ENCODE results near the gene ITPKA.

Gene ITPKA

DNA sequence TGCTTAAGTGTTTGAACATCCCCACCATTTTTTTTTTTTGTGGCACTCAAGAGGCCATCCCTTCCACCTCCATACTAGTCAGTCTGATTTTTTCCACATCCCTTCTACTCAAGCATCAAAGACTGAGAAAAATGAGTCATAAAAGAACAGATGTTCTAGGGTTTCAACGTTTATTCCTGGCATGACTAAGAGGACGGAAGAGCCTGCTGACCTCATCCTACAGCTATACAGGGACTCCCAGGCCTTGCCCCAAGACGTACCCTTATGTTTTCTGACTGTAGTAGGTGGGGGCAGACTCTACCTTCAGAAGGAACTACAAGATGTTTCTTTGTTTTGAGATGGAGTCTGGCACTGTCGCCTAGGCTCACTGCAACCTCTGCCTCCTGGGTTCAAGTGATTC lies 3.3 kb upstream of the ITPKA start:
- DNase-seq (ENCODE audit: low spot score) = peak; percentile 89

DNA sequence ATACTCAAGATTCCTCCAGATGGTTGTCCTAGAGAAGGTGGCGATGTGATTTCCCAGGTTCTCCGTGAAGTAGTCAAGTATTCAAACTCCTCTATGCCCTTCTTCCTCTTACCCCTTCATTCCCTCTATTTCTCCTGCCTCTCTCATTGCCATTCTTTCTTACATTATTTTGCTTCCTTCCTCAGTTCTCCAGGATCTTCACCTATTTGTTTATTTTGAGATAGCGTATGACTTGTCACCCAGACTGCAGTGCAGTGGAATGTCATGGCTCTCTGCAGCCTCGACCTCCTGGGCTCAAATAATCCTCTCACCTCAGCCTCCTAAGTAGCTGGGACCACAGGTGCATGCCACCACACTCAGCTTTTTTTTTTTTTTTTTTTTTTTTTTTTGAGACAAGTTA lies 1.8 kb upstream of the ITPKA start:
- DNase-seq (ENCODE audit: low spot score) = no peak

DNA sequence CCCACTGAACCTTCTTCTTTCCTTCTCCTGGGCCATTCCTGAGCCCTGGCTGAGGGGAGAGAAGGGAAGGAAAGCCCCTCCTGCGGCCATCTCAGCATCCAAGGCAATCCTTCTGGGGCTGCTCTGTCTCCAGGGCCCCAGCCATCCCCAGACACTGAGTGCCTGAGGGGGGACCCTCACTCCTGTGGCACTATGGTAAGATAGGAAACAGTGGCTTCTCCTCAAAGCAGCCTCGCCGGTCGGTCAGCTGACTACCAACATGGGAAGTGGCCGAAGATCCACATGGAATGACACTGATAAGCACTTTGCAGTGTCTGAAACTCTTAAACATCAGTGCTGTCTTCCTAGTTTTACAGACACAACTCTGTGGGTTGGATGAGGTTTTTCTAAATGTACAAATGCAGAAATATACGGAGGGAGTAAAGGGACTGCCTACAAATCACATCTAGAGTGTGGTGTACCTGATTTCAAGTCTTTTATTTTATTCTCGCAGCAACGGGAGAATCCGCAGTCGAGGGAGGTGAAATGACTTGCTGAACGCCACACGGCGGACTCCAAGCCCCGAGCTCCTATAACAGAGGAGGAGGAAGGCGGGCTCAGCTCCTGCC lies 973 bp upstream of the ITPKA start:
- DNase-seq (ENCODE audit: low spot score) = no peak

DNA sequence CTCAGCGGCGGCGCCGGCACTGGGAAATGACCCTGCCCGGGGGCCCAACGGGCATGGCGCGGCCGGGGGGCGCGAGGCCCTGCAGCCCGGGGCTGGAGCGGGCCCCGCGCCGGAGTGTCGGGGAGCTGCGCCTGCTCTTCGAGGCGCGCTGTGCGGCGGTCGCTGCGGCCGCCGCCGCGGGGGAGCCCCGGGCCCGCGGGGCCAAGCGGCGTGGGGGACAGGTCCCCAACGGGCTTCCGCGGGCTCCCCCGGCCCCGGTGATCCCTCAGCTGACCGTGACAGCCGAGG lies 172 bp downstream of the ITPKA start:
- no peak for DNase-seq (ENCODE audit: low spot score)

DNA sequence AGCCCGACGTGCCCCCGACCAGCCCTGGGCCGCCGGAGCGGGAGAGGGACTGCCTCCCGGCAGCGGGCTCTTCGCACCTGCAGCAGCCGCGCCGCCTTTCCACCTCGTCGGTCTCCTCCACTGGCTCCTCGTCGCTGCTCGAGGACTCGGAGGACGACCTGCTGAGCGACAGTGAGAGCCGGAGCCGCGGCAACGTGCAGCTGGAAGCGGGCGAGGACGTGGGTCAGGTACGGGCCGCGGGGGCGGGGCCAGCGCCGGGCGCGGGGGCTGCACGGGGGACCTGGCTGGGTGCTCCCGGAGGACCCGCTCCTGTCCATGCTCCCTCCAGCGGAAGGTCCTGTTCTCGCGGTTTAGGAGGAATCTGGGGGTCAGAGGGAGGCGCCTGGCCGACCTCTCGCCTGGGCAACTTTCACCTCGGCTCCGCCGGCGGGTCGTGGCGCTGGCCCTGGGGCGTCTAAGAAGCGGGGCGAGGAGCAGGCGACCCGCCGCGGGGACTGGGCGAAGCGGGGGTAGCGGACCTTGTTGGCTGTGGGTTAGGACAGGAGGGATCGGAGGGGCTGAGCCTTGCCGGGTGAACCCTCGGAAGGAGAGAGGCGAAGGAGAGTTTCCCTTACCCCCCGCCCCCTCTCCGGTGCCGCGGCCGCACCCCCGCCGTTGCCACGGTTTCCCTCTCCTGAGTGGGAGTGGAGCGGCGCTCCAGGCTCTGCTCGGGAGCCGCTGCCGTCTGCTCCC lies 682 bp downstream of the ITPKA start:
- DNase-seq (ENCODE audit: low spot score) = no peak

DNA sequence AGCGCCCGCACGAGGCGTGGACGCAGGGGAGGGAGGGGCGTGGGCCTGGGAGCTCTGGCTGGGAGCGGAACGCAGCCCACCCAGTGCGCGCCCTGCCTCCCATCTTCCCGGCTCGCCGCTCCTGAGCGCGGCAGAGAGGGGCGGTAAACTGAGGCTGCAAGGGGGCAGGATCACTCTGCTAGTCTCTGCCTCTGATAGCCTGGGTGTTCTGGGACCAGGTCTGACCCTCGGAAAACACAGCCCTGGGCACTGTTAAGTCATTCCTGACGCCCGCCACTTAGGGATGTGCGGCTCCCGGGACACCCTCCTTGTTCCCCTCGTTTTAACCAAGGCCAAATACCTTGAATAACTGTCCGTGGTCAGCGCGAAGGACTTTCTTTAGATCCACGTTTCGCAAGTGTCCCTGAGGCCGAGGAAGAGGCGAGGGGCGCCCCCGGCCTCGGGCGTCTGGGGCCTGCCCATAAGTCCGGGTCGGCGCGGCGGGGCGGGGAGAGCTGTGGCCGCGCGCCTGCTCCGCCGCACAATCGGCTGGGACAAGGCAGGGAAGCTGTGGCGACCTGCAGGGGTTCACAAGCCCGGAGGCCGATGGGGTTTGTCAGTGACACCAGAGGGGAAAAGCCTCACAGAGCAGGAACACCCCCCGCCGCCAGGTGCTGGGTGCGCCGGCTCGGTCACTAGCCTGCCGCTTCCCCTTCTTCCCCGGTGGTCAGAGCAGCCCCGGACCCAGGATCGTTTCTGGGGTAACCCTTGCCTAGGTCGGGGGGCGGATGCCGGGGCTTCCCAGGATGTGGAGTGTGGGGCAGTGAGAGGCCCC lies 1.5 kb downstream of the ITPKA start:
- no peak for DNase-seq (ENCODE audit: low spot score)

DNA sequence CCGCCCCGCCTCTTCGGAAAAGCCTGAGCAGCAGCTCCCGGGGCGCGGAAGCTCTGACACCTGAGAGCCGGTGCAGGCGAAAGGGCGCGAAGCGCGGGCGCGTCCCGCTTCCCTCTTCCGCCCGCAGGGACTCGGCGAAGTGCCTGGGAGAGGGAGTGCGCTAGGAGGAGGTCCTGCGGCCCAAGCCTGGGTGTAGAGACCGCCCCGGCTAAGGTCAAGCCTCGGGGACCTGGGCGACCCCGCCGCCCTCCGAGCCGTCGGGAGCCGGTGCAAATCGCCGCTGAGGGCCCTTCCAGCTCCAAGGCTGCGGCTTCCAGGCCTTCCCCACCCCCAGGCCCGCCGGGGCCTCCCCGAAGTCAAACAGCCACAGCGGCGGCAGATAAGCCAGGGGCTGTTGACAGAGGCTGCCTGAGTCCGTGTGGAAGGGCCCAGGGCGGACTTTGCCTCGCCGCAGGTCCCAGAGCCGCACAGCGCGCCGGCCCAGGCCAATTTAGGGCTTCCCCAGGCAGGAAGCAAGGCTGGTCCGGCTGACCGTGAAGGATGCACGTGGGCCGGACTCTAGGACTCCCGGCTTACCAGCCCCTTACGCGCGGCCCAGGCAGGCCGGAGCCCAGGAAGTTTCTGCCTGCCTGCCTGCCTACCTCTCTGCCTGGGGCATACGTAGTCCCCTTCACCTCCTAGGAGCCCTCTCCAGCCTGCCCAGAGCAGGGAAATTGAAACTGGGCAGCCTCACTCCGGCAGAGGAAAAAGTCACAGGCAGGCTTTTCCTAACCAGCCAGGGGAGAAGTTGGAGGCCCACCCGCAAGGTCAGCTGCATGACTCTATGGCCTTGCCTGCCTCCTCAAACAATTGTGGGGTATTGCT lies 2.3 kb downstream of the ITPKA start:
- DNase-seq (ENCODE audit: low spot score) = no peak

DNA sequence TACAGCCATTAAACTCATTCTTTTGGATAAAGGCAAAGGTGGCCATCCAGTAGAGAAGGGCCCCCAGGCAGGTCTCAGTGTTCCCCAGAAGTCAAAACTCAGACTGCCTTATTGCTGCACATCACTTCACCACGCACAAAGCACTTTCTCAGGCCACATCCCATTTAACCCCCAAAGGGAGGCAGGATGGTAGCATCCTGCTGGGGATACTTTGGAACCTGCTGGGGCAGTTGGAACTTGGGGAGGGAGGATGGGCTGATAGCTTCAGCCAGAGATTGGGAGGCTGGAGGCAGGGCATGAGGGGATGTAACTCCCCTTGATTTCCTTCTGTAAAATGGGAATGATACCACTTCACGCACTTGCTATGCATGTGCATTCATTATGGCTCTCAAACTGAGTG lies 5.0 kb downstream of the ITPKA start:
- no peak for DNase-seq (ENCODE audit: low spot score)

DNA sequence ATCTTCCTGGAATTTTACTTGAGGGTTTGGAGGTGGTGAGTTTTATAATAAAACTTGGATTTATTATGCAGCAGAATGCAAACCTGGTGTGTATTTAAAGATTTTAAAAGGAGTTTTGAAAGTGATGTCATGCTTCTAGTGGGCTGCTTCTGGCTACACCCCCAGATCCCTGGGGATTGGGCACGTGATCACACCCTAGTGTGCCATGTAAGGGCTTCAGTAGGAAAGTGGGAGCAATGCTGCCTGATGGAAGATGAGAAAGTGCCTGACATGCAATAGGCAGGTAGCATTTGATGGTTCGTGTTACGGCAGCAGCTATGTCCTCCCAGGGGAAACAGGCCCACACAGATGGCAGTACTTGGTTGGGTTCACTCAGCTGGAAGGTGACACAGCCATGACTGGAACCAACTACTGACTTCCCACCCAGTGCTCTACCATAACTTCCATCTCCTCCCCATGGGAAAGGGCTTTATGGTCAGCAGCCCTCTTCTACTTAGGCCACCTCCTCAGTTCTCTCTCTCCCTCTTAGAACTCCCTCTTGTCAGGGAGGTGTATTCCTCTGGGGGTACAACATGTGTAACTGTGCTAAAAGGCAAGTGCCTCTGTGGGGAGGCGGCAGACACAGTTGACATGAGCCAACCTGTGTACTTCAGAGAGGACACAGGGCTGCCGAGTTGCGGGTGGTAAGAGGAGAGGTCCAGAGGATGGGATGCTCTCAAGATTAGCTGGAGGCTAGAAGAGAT lies 5.6 kb downstream of the ITPKA start:
- no peak for DNase-seq (ENCODE audit: low spot score)

DNA sequence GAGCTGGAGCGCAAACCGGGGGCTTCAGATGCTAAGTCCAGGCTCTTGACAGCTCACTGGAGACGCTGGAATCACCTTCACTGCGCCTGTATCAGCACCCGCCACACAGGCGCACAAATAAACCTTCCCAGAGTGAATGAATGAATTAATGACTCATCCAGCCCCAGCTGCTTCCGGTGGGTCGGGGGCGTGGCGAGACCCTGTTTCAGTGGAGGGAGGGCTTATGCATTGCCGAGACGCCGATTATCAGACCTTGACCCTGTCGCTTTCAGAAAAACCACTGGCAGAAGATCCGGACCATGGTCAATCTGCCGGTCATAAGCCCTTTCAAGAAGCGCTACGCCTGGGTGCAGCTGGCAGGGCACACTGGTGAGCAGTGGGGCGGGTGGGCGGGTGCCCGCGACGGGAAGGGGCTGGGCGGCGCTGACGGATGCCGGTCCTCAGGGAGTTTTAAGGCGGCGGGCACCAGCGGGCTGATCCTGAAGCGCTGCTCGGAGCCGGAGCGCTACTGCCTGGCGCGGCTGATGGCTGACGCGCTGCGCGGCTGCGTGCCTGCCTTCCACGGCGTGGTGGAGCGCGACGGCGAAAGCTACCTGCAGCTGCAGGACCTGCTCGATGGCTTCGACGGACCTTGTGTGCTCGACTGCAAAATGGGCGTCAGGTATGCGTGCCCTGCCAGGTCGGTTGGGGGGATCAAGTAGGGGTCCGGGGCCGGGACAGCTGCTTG lies 7.7 kb downstream of the ITPKA start:
- DNase-seq (ENCODE audit: low spot score) = no peak

DNA sequence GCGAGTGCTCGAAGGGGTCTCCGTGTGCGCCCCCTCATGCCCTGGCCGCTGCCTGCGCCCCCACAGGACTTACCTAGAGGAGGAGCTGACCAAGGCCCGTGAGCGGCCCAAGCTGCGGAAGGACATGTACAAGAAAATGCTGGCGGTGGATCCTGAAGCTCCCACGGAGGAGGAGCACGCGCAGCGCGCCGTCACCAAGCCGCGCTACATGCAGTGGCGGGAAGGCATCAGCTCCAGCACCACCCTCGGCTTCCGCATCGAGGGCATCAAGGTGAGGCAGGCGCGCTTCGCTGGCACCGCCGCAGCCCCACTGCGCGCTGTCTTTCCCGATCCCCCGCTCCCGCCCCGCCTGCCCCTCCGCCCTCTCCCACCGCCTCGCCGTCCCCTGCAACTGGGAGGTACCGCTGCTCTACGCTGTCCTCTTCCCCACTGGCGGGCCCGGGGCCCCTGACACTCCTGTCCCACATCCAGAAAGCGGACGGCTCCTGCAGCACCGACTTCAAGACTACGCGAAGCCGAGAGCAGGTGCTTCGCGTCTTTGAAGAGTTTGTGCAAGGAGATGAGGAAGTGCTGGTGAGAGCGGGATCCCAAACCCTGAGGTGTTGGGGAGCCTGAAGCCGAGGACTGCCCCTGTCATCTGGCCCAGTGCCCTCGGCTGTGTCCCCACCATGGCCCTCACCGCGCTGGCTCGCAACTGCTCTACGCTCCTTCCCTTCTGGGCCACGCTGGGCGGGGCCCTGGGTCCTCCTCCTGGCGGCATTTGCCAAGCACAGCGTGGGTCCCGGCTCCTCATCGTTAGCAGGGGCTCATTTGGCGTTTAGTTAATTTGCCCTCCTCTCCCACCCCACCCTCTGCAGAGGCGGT lies 8.5 kb downstream of the ITPKA start:
- no peak for DNase-seq (ENCODE audit: low spot score)

DNA sequence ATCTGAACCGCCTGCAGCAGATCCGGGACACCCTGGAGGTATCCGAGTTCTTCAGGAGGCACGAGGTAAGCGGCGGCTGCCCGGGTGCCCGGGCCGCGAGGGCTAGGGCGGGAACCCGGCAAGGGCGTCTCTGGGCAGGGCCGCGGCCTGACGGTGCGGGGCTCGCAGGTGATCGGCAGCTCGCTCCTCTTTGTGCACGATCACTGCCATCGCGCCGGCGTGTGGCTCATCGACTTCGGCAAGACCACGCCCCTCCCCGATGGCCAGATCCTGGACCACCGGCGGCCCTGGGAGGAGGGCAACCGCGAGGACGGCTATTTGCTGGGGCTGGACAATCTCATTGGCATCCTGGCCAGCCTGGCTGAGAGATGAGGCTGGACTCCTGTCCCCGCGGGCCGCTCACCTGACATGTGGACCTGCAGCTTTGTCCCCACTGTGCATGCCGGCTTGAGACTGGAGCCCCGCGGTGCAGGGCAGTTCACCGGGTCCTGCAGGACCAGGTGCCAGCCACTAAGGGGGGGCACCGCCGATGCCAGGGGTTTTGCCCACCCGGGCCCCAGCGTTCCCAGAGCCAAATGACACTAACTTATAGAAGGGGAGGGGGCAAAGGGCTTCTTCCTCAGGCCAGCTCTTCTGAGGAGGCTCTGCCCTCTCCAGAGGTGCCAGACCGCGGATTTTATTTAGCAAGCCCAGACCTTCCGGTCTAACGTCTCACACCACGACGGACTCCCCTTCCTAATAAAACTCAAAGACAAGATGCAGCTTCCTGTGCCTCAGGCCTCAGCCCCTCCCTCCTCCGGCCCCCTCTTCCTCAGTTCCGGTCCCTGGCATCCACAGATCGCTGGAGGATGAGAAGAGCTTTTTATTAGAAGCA lies 9.4 kb downstream of the ITPKA start:
- no peak for DNase-seq (ENCODE audit: low spot score)

DNA sequence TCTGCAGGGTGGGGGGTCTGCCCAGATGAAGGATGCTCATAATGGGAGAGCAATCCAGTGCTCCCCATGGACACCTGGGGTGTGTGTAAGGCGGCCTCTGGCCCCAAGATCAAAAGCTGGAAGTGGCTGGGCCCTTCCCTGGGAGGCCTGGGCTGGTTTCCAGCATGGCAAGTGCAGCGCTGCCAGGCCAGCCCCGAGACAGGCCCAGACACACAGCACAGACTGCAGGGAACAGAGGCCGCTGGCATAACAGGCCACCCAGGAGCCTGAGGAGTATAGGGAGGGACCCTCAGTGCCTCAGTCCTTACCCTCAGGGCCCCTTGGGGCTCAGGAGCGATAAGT lies 10.0 kb downstream of the ITPKA start:
- no peak for DNase-seq (ENCODE audit: low spot score)

DNA sequence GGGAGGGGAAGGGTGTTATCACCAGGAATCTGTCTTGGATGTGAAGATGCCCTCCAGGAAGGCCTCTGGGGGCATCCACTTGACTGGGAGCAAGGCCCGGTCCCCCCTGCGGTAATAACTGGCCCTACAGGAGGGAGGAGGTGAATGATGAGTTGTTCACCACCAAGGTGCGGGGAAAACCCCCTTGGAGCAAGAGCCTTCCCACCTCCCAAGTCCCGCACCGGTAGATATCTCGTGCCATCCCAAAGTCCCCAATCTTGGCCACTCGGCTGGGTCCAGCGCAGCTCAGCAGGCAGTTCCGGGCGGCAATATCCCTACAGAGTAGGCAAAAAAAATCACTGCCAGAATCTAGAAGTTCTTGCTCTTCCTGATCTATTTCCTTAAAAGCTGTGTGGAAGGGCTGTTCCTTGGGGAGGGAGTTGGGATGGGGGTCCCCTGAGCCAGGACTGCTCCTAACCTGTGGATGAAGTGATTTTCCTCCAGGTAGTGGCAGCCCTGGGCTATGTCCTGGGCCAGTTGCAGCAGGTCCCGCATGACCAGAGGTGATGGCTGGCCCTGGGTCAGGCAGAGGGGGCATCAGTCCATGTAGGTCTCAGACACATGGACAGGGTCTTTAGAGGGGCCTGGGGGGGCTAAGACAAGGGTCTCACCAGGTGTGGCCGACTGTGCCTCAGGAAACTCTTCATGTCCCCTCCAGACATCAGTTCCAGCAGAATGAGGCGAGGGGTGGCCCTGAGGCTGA lies 11.2 kb downstream of the ITPKA start:
- no peak for DNase-seq (ENCODE audit: low spot score)

DNA sequence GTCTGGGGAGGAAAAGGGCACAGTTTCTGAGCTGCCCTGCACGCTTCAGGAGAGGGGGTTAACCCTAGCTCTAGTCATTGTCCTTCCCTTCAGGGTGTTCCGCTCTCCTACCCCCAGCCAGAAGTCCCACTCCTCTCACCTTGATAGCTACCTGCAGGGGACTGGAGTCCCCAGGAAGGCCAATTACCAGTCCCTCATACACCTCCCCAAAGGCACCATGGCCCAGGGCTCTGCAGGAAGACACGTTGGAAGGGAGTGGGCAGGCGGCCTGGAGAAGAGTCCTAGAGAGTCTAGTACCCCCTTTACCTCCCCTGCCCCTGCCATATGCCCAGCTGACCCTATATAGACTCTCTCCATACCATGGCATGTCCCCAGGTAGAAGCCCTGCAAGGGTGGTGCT lies 12.1 kb downstream of the ITPKA start:
- DNase-seq (ENCODE audit: low spot score) = no peak

DNA sequence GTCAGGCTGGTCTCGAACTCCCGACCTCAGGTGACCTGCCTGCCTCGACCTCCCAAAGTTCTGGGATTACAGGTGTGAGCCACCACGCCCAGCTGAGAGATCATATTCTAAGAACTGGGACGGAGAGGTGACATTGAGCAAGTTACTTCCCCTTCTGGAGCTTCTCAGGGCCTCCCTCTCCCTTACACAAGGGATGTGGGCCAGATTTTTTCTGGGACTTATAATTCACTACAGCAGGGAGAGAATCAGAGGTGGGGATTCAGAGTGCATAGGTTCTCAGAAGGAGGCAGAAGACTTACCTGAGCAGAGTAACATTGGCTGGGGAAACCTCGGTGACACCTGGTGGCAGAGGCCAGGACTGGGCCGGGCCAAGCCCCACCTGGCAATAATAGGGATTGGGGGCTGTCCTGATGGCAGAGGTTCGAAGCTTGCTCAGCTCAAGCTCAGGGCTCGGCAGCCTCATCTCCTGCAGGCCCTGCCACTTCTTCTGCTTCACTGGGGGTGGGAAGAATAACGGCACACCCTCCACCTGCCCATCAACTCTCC lies 13.2 kb downstream of the ITPKA start:
- no peak for DNase-seq (ENCODE audit: low spot score)

DNA sequence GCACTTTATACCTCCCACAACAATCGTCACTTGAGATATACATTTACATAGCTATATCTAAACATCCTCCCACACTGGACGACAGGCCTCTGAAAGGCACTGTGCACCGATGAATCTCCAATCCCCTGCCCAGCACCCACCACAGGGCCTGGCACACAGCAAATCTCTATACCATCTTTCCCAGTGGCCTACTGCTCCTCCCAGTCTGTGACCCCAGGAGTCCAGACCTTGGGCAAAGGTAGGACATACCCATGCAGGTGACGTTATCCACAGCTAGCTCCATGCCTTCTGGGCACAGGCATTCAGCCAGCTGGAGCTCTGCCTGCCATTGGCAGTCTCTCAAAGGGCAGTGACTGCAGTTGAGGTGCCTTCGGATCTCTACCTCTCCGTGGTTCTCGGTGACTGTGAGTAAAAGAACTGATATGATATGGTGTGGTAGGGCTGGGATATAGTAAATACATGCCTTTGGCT lies 14.2 kb downstream of the ITPKA start:
- DNase-seq (ENCODE audit: low spot score) = no peak

DNA sequence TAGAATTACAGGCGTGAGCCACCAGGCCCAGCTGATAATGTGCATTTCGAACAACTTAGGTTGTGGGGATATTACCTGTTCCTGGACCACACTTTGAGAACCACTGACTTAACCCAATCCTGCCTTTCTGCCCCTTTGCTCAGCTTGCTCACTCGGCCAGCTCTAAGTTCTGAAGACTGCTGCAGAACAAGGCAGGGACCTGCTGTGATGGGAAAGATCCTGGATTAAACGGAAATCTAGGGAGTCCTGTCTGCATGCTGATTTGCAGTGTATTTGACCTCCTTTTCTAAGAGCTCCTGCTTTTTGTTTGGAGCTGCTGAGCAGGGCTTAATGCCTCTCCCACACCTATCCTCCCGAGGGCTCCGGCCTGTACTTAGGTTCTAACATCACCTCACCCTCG lies 17.1 kb downstream of the ITPKA start:
- no peak for DNase-seq (ENCODE audit: low spot score)

All from COLO829 (cell line).